GM21576 (cell line): ENCODE data around the gene OR4F15.
"Not testable (repeated sequence)": the region's sequence is repeated elsewhere in the genome, so short reads cannot be mapped to it uniquely, and the experiment has no call there.

Experiments used
- ATAC-seq: cut with Tn5 transposase; IDR thresholded peaks from one replicate; pipeline ENCODE4 v1.9.1; 2021; ENCODE audit warnings: mild to moderate bottlenecking, moderate library complexity; ENCODE audit not compliant: unreplicated experiment

OR4F15 gene, protein sequence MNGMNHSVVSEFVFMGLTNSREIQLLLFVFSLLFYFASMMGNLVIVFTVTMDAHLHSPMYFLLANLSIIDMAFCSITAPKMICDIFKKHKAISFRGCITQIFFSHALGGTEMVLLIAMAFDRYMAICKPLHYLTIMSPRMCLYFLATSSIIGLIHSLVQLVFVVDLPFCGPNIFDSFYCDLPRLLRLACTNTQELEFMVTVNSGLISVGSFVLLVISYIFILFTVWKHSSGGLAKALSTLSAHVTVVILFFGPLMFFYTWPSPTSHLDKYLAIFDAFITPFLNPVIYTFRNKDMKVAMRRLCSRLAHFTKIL

GRCh38 chr15:101811902-101812301, at the start of gene OR4F15:
Gene OR4F15 (plus strand): TSS chr15:101812202. CDS start chr15:101818187, 5,985 bp downstream.
- no peak for ATAC-seq

DNA sequence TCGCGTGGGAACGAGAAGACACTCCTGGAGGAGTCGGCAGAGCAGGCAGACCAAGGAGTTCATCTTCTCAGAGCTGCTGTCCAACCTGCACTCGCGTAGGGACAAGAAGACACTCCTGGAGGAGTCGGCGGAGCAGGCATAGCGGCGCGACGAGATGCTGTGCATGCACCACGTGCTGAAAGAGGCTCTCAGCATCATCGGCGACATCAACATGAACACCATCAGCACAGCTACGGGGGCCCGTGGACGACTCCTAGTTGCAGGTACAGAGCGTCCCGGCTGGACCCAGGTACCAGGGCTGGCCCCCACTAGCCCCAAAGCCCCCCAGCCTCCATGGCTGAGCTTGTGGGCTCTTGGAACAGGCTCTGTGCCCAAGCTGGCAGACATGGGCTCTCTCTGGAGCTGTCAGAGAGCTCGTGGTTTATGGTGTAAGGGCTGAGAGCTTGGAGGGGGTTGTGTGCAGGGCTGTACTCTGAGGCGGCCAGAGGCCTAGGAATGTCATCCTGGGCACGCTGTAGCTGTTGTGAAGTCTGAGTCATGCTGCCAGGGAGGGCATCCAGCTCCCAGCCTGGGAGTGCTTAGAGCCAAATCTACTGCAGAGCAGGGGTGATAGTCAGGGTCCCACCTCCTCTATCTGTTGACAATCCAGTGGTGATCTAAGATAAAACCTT, 47.2 kb upstream of the OR4F15 start:
- not testable (repeated sequence) for ATAC-seq

- ATAC-seq, result not testable (repeated sequence)
Measured at GRCh38 chr15:101765340-101765671, 46.7 kb upstream of the OR4F15 start.

GRCh38 chr15:101765772-101766456, 46.1 kb upstream of the OR4F15 start:
- no peak for ATAC-seq

GRCh38 chr15:101767083-101767640, 44.8 kb upstream of the OR4F15 start:
- not testable (repeated sequence) for ATAC-seq

DNA sequence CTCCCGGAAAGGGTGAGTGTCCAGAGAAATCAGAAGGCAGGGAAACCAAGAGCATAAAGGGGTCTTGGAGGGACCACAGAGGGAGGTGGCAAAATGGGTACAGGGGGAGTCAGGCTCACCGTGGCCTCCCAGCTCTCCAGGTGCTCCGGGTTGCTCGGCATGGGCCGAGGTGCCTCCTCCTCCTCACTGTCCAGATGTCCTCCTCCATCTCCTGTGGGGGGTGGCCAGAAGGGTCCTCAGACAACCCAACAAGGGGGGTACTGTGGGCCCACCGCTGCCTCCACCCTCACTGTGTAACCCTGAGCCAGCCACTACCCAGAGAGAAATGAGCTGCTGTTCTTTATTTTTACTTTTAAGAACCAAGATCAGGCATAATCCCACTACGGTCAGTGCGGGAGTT, 39.1 kb upstream of the OR4F15 start:
- no peak for ATAC-seq

- ATAC-seq, result no peak
Measured at GRCh38 chr15:101773496-101774100, 38.4 kb upstream of the OR4F15 start.

- ATAC-seq, result no peak
Measured at GRCh38 chr15:101775136-101775535, 36.9 kb upstream of the OR4F15 start.

DNA sequence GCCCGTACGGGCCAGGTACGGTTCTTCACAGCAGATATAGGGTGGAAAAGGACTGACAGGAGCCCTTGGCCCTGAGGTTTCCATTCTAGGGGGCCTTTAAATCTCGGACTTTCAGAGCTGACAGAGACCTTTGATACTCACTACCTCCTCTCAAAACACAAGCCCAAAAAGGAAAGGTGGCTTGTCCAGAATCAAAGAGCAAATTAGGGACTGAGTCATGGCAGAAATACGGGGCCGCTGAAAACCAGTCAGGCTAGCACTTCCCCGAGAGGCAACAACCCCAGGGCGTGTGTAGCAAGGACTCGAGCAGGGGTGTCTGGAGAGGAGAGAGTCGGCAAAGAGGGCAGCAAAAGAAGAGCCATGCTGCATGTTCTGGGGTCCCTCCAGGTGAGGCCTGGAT, 33.4 kb upstream of the OR4F15 start:
- ATAC-seq, result not testable (repeated sequence)

- ATAC-seq, result not testable (repeated sequence)
Measured at GRCh38 chr15:101780225-101780624, 31.8 kb upstream of the OR4F15 start.

DNA sequence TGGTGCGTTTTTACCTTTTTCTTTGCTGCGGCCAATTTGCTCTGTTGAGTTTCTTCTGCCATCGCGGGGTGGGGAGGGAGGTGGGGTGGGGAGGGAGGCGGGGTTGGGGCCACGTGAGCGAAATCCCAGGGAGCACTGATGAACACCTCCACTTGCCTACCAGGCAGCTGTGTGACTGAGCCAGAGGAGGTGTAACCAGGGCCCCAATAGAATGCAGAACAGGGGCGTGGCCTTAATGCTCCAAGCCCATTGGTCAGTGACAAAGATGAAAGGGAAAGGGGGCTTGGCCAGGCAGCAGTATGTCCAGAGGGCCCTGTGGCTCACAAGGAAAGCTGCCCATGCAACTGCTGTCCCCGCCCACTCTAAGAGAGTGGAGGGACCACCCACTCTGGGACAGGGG, 30.1 kb upstream of the OR4F15 start:
- ATAC-seq, result no peak

- no peak for ATAC-seq
Measured at GRCh38 chr15:101784644-101785043, 27.4 kb upstream of the OR4F15 start.

- not testable (repeated sequence) for ATAC-seq
Measured at GRCh38 chr15:101786422-101786821, 25.6 kb upstream of the OR4F15 start.

GRCh38 chr15:101788001-101788400, 24.0 kb upstream of the OR4F15 start:
- not testable (repeated sequence) for ATAC-seq

DNA sequence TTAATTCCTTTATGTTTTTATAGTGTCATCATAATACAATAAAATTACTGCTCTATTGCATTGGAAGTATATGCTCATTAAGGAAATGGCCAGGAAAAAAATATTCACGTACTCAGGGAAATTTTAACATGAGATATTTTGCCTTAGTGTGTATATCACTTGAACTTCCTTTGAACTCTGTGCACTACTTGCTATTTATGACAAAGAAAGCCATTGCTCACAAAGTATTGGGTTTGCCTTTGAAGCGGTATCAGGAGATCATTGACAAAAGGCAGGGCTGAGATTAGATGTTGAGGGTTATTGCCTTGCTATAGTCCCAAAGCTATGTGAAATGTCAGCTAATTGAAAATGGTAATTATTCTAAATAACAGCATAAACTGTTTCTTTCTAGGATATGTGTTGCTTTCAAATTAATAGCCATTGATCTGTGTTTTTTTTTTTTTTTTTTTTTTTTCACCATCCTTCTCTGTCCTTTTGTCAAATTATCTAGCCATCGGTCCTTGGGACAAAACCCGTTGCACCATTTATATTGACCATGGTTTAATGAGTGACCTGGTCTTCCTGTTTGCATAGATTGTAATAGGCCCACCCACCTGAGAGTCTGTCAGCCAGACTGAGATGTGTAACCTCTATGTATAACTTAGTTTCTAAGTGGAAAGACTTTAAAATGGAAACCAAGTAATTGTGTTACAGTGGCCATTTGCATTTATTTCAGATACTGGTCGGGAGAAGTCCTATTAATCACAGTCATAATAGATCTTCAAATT, 23.3 kb upstream of the OR4F15 start:
- not testable (repeated sequence) for ATAC-seq

DNA sequence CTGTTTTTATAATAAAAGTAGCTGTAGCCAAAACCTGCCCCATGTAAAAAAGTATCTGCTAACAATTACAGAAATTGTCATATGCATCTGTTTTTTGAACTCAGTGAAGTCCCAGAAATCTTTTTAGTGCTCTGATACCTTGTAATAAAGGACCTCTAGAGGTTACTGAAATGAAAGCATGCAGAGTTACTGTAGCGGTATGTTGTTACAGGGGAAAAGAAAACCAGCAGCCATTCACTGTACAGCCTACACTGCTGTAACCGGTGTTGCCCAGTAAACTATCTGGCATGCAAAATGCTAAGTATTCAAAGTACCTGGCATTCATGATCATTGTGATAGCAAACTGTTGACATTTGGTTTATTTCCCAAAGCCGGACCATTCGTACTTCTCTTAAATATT, 21.3 kb upstream of the OR4F15 start:
- not testable (repeated sequence) for ATAC-seq

DNA sequence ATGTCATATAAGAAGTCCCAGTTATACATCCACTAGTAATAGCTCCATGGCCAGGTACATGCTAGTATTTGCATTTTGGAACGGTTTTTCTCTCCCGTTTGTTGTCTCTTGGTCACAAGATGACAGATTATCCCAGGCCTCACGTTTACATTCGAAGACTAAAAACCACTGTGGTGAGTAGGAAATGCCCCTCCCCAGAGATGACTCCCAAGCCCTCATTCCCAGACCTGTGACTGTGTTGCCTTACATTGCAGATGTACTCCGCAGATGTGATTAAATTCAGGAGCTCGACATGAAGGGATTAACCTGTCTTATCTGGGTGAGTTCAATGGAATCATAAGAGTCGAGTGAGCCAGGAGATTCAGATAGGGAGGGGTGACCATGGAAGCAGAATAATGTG, 18.0 kb upstream of the OR4F15 start:
- ATAC-seq, result not testable (repeated sequence)

- ATAC-seq, result no peak
Measured at GRCh38 chr15:101795455-101795854, 16.5 kb upstream of the OR4F15 start.

- ATAC-seq, result no peak
Measured at GRCh38 chr15:101799665-101800064, 12.3 kb upstream of the OR4F15 start.

GRCh38 chr15:101801048-101801447, 11.0 kb upstream of the OR4F15 start:
- no peak for ATAC-seq
